ENCODE measurements around the gene TADA2B. TPM values are rescaled to one million over a fixed set of nuclear protein-coding genes. Genes with fewer than 3 reads are reported as not detected.

The TADA2B gene
- total RNA-seq, 1 donor from 2014 or later: 26.9 TPM

DNA sequence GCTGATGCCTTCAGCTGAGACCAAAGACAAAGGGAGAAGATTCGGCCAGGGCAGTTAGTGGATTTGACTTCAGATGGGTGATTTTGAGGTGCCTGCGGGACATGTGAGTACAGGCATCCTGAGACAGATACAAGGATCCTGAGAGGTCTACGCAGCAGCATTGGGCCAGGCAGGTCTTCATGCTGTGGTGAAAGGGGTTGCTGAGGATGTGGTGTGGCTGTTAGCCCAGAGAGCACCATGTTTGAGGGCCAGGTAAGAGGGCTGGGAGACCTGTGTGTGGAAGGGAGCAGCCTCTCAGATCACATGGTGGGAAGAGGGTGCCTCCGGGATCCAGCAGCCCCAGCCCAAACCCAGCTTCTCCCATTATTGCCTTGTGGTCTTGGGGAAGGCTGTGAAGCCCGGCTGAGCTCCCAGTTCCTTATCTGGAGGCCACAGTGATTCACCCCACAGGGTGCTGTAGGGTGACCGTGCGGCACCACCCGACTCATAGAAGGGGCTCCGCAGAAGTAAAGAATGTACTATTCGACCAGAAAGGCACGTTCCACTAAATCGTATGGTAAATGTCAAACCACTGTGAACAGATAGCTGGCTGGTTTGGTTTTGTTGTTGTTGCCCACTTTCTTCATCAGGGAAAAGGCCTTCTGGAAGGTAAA, 27.7 kb upstream of the TADA2B start:
- no peak for DNase-seq (ENCODE audit: low read depth)
- Histone ChIP-seq H3K27me3 (ENCODE audit: control insufficient read depth, insufficient read depth, low read length) (no peaks in the 10 kb centered on the region), H3K4me3 (ENCODE audit: low read depth, low read length) (no peak overlapping the region), H3K36me3 (ENCODE audit: control insufficient read depth, insufficient read depth, low read length) (peaks cover 2% of the 10 kb centered on the region)
- TF ChIP-seq, protein P1, sequence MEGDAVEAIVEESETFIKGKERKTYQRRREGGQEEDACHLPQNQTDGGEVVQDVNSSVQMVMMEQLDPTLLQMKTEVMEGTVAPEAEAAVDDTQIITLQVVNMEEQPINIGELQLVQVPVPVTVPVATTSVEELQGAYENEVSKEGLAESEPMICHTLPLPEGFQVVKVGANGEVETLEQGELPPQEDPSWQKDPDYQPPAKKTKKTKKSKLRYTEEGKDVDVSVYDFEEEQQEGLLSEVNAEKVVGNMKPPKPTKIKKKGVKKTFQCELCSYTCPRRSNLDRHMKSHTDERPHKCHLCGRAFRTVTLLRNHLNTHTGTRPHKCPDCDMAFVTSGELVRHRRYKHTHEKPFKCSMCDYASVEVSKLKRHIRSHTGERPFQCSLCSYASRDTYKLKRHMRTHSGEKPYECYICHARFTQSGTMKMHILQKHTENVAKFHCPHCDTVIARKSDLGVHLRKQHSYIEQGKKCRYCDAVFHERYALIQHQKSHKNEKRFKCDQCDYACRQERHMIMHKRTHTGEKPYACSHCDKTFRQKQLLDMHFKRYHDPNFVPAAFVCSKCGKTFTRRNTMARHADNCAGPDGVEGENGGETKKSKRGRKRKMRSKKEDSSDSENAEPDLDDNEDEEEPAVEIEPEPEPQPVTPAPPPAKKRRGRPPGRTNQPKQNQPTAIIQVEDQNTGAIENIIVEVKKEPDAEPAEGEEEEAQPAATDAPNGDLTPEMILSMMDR (IDR thresholded peaks at IDR 0.05; ENCODE audit: insufficient read depth, low read length, poor library complexity, severe bottlenecking): no peak

DNA sequence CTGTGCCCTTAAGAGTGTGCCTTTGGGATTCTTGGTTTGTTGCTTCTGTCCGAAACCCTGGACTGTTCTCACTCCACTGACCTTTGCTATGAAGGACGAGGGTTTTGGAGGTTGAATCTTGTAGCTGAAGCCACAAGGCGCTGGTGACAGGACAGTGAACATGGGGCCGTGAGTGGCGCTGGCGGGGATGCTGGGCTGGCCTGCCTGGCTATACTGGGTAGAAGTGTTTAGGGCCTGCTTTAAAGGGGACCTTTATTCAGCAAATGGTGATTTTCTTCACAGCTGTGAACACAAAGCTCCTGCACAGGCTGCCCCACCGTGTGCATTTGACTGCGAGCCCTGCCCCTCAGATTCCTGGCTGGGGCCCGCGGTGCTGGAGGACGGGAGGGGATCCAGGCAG, 27.1 kb upstream of the TADA2B start:
- H3K4me3 ChIP-seq (ENCODE audit: low read depth, low read length): no peak overlapping the region
- H3K27me3 ChIP-seq (ENCODE audit: control insufficient read depth, insufficient read depth, low read length): no peaks in the 10 kb centered on the region
- peaks cover 2% of the 10 kb centered on the region for H3K36me3 ChIP-seq (ENCODE audit: control insufficient read depth, insufficient read depth, low read length)
- TF ChIP-seq, protein P1 (IDR thresholded peaks at IDR 0.05; ENCODE audit: insufficient read depth, low read length, poor library complexity, severe bottlenecking): no peak
- DNase-seq (ENCODE audit: low read depth): no peak

DNA sequence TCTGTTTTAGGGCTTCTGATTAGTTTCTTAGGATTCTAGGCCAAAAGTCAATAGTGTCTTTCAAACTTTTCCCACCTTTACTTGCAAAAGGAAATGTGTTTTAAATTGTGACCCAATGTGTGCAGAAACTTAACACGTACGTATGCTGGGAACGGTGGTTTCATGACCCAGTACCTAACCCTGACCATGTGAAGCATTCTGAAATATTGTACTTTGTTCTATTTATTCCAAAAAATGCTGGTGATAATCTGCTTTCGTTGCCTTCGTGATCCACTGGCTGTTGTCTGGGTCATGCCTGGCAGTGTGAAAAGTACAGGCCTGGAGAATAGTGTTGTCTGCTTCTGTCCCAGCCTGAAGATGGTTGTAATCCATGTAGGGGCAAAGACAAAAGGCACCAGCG, 26.7 kb upstream of the TADA2B start:
- no peak for DNase-seq (ENCODE audit: low read depth)
- Histone ChIP-seq H3K4me3 (ENCODE audit: low read depth, low read length) (no peak overlapping the region), H3K36me3 (ENCODE audit: control insufficient read depth, insufficient read depth, low read length) (peaks cover 2% of the 10 kb centered on the region), H3K27me3 (ENCODE audit: control insufficient read depth, insufficient read depth, low read length) (no peaks in the 10 kb centered on the region)
- TF ChIP-seq, protein P1 (IDR thresholded peaks at IDR 0.05; ENCODE audit: insufficient read depth, low read length, poor library complexity, severe bottlenecking): no peak

- TF ChIP-seq, protein P1 (IDR thresholded peaks at IDR 0.05; ENCODE audit: insufficient read depth, low read length, poor library complexity, severe bottlenecking): no peak
- no peak for DNase-seq (ENCODE audit: low read depth)
- Histone ChIP-seq H3K27me3 (ENCODE audit: control insufficient read depth, insufficient read depth, low read length) (no peaks in the 10 kb centered on the region), H3K36me3 (ENCODE audit: control insufficient read depth, insufficient read depth, low read length) (peaks cover 2% of the 10 kb centered on the region), H3K4me3 (ENCODE audit: low read depth, low read length) (no peak overlapping the region)
Observed at GRCh38 chr4:7017446-7018048, 25.6 kb upstream of the TADA2B start.

- H3K27me3 ChIP-seq (ENCODE audit: control insufficient read depth, insufficient read depth, low read length): no peaks in the 10 kb centered on the region
- H3K36me3 ChIP-seq (ENCODE audit: control insufficient read depth, insufficient read depth, low read length): peaks cover 2% of the 10 kb centered on the region
- TF ChIP-seq, protein P1 (IDR thresholded peaks at IDR 0.05; ENCODE audit: insufficient read depth, low read length, poor library complexity, severe bottlenecking): no peak
- no peak for DNase-seq (ENCODE audit: low read depth)
- no peak overlapping the region for H3K4me3 ChIP-seq (ENCODE audit: low read depth, low read length)
Observed at GRCh38 chr4:7018281-7018680, 24.9 kb upstream of the TADA2B start.

DNA sequence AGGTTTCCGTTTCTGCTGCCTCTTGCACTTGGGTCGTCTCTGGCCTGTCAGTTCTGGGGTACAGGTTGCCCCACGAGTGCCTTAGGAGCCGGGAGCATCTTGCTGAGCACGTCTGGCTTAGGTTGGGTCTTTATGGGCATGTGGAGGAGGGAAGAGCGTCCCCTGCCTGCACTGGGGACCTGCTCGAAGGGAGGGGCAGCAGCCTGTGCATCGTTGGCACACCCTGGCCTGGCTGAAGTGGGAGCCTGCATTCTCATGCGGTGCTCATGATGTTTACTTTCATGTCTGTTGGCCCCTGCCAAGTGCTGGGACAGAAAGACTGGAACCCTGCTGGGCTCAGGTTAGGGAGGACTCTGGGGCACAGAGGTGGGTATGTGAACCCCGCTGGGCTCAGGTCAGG, 23.8 kb upstream of the TADA2B start:
- DNase-seq (ENCODE audit: low read depth): no peak
- Histone ChIP-seq H3K4me3 (ENCODE audit: low read depth, low read length) (no peak overlapping the region), H3K36me3 (ENCODE audit: control insufficient read depth, insufficient read depth, low read length) (peaks cover 2% of the 10 kb centered on the region), H3K27me3 (ENCODE audit: control insufficient read depth, insufficient read depth, low read length) (no peaks in the 10 kb centered on the region)
- TF ChIP-seq, protein P1 (IDR thresholded peaks at IDR 0.05; ENCODE audit: insufficient read depth, low read length, poor library complexity, severe bottlenecking): no peak

Measured in kidney epithelial cell (primary cell).